Activated naive CD4-positive, alpha-beta T cell treated with anti-CD3 and anti-CD28 coated beads for 36 hours (primary cell): ENCODE data around the gene NUDT5. TPM values are rescaled to one million over a fixed set of nuclear protein-coding genes. Genes with fewer than 3 reads are reported as not detected.

Source experiments
- CTCF ChIA-PET: fragments of 350-600 bp; sonication (Branson Sonifier 250); formaldehyde crosslinking; loops from one replicate; lab custom pipeline; 2021; ENCODE audit warnings: antibody characterized with exemption; lab: Charles Lee
- DNase-seq: peaks from one replicate; pipeline ENCODE4 v3.0.0-alpha.2; 2020
- H3K27ac Mint-ChIP-seq: one replicate; pipeline ENCODE4 v1.8.0; 2021; ENCODE audit warnings: mild to moderate bottlenecking, mixed read lengths
- H3K27me3 Mint-ChIP-seq: one replicate; pipeline ENCODE4 v1.8.0; 2021; ENCODE audit warnings: low read depth, mixed read lengths
- H3K36me3 Mint-ChIP-seq: one replicate; pipeline ENCODE4 v1.8.0; 2021; ENCODE audit warnings: low read depth, mixed read lengths
- H3K4me1 Mint-ChIP-seq: one replicate; pipeline ENCODE4 v1.8.0; 2021; ENCODE audit warnings: low read depth, mixed read lengths
- H3K4me3 Mint-ChIP-seq: one replicate; pipeline ENCODE4 v1.8.0; 2021; ENCODE audit warnings: mild to moderate bottlenecking, moderate library complexity, mixed read lengths
- H3K9me3 Mint-ChIP-seq: one replicate; pipeline ENCODE4 v1.8.0; 2021; ENCODE audit warnings: mixed read lengths
- intact Hi-C: fragments of 100-400 bp; cut with micrococcal nuclease; formaldehyde crosslinking; loops from one replicate; pipeline ENCODE4 v1.15.1; 2023
- total RNA-seq, 2 experiments: library from RNA; stranded (reverse); gene quantifications; one replicate each; pipeline ENCODE4 v1.2.3, GENCODE V29; 2021

The NUDT5 gene
- total RNA-seq, 2 experiments from 2014 or later, result 97.1 to 100 TPM

- no peak overlapping the region for H3K4me3 Mint-ChIP-seq
- H3K36me3 Mint-ChIP-seq, result peaks cover 39% of the 10 kb centered on the region
- no peak overlapping the region for H3K27ac Mint-ChIP-seq
- no peaks in the 10 kb centered on the region for H3K9me3 Mint-ChIP-seq
- no peaks in the 10 kb centered on the region for H3K27me3 Mint-ChIP-seq
- intact Hi-C loops, result no loop called here
- no peak for DNase-seq
- CTCF ChIA-PET, result interaction anchor here (0.6 kb wide), 1 partner anchor 431 kb away, joined by 3 read pairs; no protein-coding TSS in a partner anchor
- no peaks in the 10 kb centered on the region for H3K4me1 Mint-ChIP-seq
Observed at GRCh38 chr10:12225444-12225843, 29.8 kb upstream of the NUDT5 start.

- Mint-ChIP-seq H3K4me3 (no peak overlapping the region), H3K36me3 (peaks cover 49% of the 10 kb centered on the region), H3K27me3 (no peaks in the 10 kb centered on the region), H3K4me1 (no peaks in the 10 kb centered on the region), H3K9me3 (no peaks in the 10 kb centered on the region), H3K27ac (peak overlapping the region; percentile 22)
- no peak for DNase-seq
- intact Hi-C loops, result no loop called here
- CTCF ChIA-PET, result interaction anchor here (0.8 kb wide), 1 partner anchor 9 kb away, joined by 3 read pairs; no protein-coding TSS in a partner anchor
Observed at GRCh38 chr10:12221323-12222298, 25.9 kb upstream of the NUDT5 start.

- Mint-ChIP-seq H3K9me3 (no peaks in the 10 kb centered on the region), H3K27ac (no peak overlapping the region), H3K36me3 (peaks cover 40% of the 10 kb centered on the region), H3K4me3 (no peak overlapping the region), H3K27me3 (no peaks in the 10 kb centered on the region), H3K4me1 (peaks cover 10% of the 10 kb centered on the region)
- intact Hi-C loops, result loop anchor here (10.0 kb wide), 1 partner anchor 876 kb away; no protein-coding TSS in a partner anchor
- CTCF ChIA-PET, result interaction anchor here (0.5 to 0.9 kb wide), 2 partner anchors 9 to 138 kb away, joined by 3 read pairs; no protein-coding TSS in a partner anchor
- no peak for DNase-seq
Observed at GRCh38 chr10:12218991-12219390, 23.3 kb upstream of the NUDT5 start.

GRCh38 chr10:12214763-12215218, 19.1 kb upstream of the NUDT5 start:
- H3K4me1 Mint-ChIP-seq, result peaks cover 10% of the 10 kb centered on the region
- no peaks in the 10 kb centered on the region for H3K9me3 Mint-ChIP-seq
- H3K4me3 Mint-ChIP-seq, result peak overlapping the region; percentile 30
- peaks cover 36% of the 10 kb centered on the region for H3K36me3 Mint-ChIP-seq
- CTCF ChIA-PET, result interaction anchor here (0.6 to 2.6 kb wide), 38 partner anchors 9 to 885 kb away, joined by 3 to 15 read pairs (median 4); partner anchors contain the start of genes CDC123, NUDT5 and OPTN
- intact Hi-C loops, result loop anchor here (1.0 to 10.0 kb wide), 5 partner anchors 271 to 880 kb away; no protein-coding TSS in a partner anchor
- peak; percentile 64 for DNase-seq
- peak overlapping the region; percentile 74 for H3K27ac Mint-ChIP-seq
- no peaks in the 10 kb centered on the region for H3K27me3 Mint-ChIP-seq

- Mint-ChIP-seq H3K27ac (no peak overlapping the region), H3K4me3 (no peak overlapping the region), H3K36me3 (peaks cover 36% of the 10 kb centered on the region), H3K9me3 (no peaks in the 10 kb centered on the region), H3K4me1 (peaks cover 10% of the 10 kb centered on the region), H3K27me3 (no peaks in the 10 kb centered on the region)
- CTCF ChIA-PET, result interaction anchor here (0.6 to 2.6 kb wide), 31 partner anchors 10 to 886 kb away, joined by 3 to 15 read pairs (median 4); partner anchors contain the start of genes CDC123, NUDT5 and OPTN
- DNase-seq, result no peak
- intact Hi-C loops, result loop anchor here (1.0 to 10.0 kb wide), 5 partner anchors 271 to 881 kb away; no protein-coding TSS in a partner anchor
Observed at GRCh38 chr10:12214093-12214492, 18.4 kb upstream of the NUDT5 start.

- no peaks in the 10 kb centered on the region for H3K27me3 Mint-ChIP-seq
- H3K27ac Mint-ChIP-seq, result no peak overlapping the region
- H3K4me3 Mint-ChIP-seq, result no peak overlapping the region
- H3K36me3 Mint-ChIP-seq, result peaks cover 33% of the 10 kb centered on the region
- CTCF ChIA-PET, result interaction anchor here (0.6 to 2.6 kb wide), 10 partner anchors 11 to 689 kb away, joined by 3 to 15 read pairs (median 4); no protein-coding TSS in a partner anchor
- intact Hi-C loops, result loop anchor here (1.0 to 10.0 kb wide), 5 partner anchors 272 to 881 kb away; no protein-coding TSS in a partner anchor
- H3K4me1 Mint-ChIP-seq, result peaks cover 10% of the 10 kb centered on the region
- H3K9me3 Mint-ChIP-seq, result no peaks in the 10 kb centered on the region
- no peak for DNase-seq
Observed at GRCh38 chr10:12213621-12214020, 17.9 kb upstream of the NUDT5 start.

- H3K4me3 Mint-ChIP-seq, result no peak overlapping the region
- H3K9me3 Mint-ChIP-seq, result no peaks in the 10 kb centered on the region
- peaks cover 35% of the 10 kb centered on the region for H3K36me3 Mint-ChIP-seq
- intact Hi-C loops, result loop anchor here (10.0 kb wide), 1 partner anchor 882 kb away; no protein-coding TSS in a partner anchor
- no peak for DNase-seq
- H3K27ac Mint-ChIP-seq, result no peak overlapping the region
- CTCF ChIA-PET, result interaction anchor here (0.6 to 1.5 kb wide), 4 partner anchors 9 to 474 kb away, joined by 3 to 4 read pairs (median 3); no protein-coding TSS in a partner anchor
- H3K27me3 Mint-ChIP-seq, result no peaks in the 10 kb centered on the region
- H3K4me1 Mint-ChIP-seq, result peaks cover 13% of the 10 kb centered on the region
Observed at GRCh38 chr10:12212454-12212853, 16.8 kb upstream of the NUDT5 start.

GRCh38 chr10:12208460-12208859, 12.8 kb upstream of the NUDT5 start:
- CTCF ChIA-PET, result no interaction called here
- H3K4me1 Mint-ChIP-seq, result peaks cover 9% of the 10 kb centered on the region
- no peaks in the 10 kb centered on the region for H3K27me3 Mint-ChIP-seq
- DNase-seq, result no peak
- no peaks in the 10 kb centered on the region for H3K9me3 Mint-ChIP-seq
- no peak overlapping the region for H3K27ac Mint-ChIP-seq
- no peak overlapping the region for H3K4me3 Mint-ChIP-seq
- intact Hi-C loops, result no loop called here
- H3K36me3 Mint-ChIP-seq, result peaks cover 35% of the 10 kb centered on the region

- no peaks in the 10 kb centered on the region for H3K9me3 Mint-ChIP-seq
- intact Hi-C loops, result no loop called here
- H3K27ac Mint-ChIP-seq, result no peak overlapping the region
- DNase-seq, result no peak
- H3K36me3 Mint-ChIP-seq, result peaks cover 40% of the 10 kb centered on the region
- peaks cover 19% of the 10 kb centered on the region for H3K4me1 Mint-ChIP-seq
- H3K4me3 Mint-ChIP-seq, result no peak overlapping the region
- CTCF ChIA-PET, result no interaction called here
- no peaks in the 10 kb centered on the region for H3K27me3 Mint-ChIP-seq
Observed at GRCh38 chr10:12207114-12207513, 11.4 kb upstream of the NUDT5 start.

GRCh38 chr10:12205082-12205481, 9.4 kb upstream of the NUDT5 start:
- CTCF ChIA-PET, result interaction anchor here (0.6 to 0.7 kb wide), 2 partner anchors 20 to 274 kb away, joined by 3 read pairs; no protein-coding TSS in a partner anchor
- DNase-seq, result no peak
- peaks cover 35% of the 10 kb centered on the region for H3K4me1 Mint-ChIP-seq
- H3K27ac Mint-ChIP-seq, result no peak overlapping the region
- H3K36me3 Mint-ChIP-seq, result peaks cover 43% of the 10 kb centered on the region
- no peak overlapping the region for H3K4me3 Mint-ChIP-seq
- intact Hi-C loops, result no loop called here
- no peaks in the 10 kb centered on the region for H3K9me3 Mint-ChIP-seq
- H3K27me3 Mint-ChIP-seq, result no peaks in the 10 kb centered on the region

GRCh38 chr10:12202226-12202625, 6.5 kb upstream of the NUDT5 start:
- CTCF ChIA-PET, result interaction anchor here (1.1 to 3.4 kb wide), 2 partner anchors 13 to 15 kb away, joined by 3 to 15 read pairs; no protein-coding TSS in a partner anchor
- H3K4me3 Mint-ChIP-seq, result no peak overlapping the region
- no peaks in the 10 kb centered on the region for H3K9me3 Mint-ChIP-seq
- intact Hi-C loops, result no loop called here
- H3K27ac Mint-ChIP-seq, result no peak overlapping the region
- peaks cover 36% of the 10 kb centered on the region for H3K36me3 Mint-ChIP-seq
- peaks cover 49% of the 10 kb centered on the region for H3K4me1 Mint-ChIP-seq
- DNase-seq, result no peak
- H3K27me3 Mint-ChIP-seq, result no peaks in the 10 kb centered on the region

GRCh38 chr10:12201543-12201942, 5.9 kb upstream of the NUDT5 start:
- CTCF ChIA-PET, result interaction anchor here (0.6 to 3.4 kb wide), 3 partner anchors 13 to 150 kb away, joined by 3 to 15 read pairs (median 3); no protein-coding TSS in a partner anchor
- H3K4me1 Mint-ChIP-seq, result peaks cover 53% of the 10 kb centered on the region
- H3K36me3 Mint-ChIP-seq, result peaks cover 35% of the 10 kb centered on the region
- intact Hi-C loops, result no loop called here
- no peaks in the 10 kb centered on the region for H3K27me3 Mint-ChIP-seq
- H3K4me3 Mint-ChIP-seq, result no peak overlapping the region
- H3K27ac Mint-ChIP-seq, result peak overlapping the region; percentile 53
- peak; percentile 46 for DNase-seq
- no peaks in the 10 kb centered on the region for H3K9me3 Mint-ChIP-seq
